Measurements from ENCODE around the gene FAM110C.
A peak's percentile ranks its signal among the peaks of the same experiment; 100 is the strongest.
"Not testable (repeated sequence)": the region's sequence is repeated elsewhere in the genome, so short reads cannot be mapped to it uniquely, and the experiment has no call there.

The FAM110C gene

GRCh38 chr2:46471-47345 is at the start of gene FAM110C:
Gene FAM110C (minus strand): TSS chr2:46505. CDS start chr2:46385, 120 bp downstream.
- DNase-seq: peak; percentile 70

GRCh38 chr2:92326-92725 is 46.0 kb upstream of the FAM110C start:
- DNase-seq: no peak

- DNase-seq: no peak
Measured at GRCh38 chr2:90645-91312, 44.5 kb upstream of the FAM110C start.

- DNase-seq: no peak
Measured at GRCh38 chr2:85761-86160, 39.5 kb upstream of the FAM110C start.

- DNase-seq: no peak
Measured at GRCh38 chr2:84121-84520, 37.8 kb upstream of the FAM110C start.

GRCh38 chr2:80971-81736 is 34.8 kb upstream of the FAM110C start:
- DNase-seq: no peak

- DNase-seq: no peak
Measured at GRCh38 chr2:80378-80777, 34.1 kb upstream of the FAM110C start.

- no peak for DNase-seq
Measured at GRCh38 chr2:71309-72035, 25.2 kb upstream of the FAM110C start.

GRCh38 chr2:69366-70344 is 23.4 kb upstream of the FAM110C start:
- no peak for DNase-seq

- DNase-seq: not testable (repeated sequence)
Measured at GRCh38 chr2:68637-69036, 22.3 kb upstream of the FAM110C start.

- no peak for DNase-seq
Measured at GRCh38 chr2:66853-67252, 20.5 kb upstream of the FAM110C start.

GRCh38 chr2:65121-65520 is 18.8 kb upstream of the FAM110C start:
- DNase-seq: no peak

GRCh38 chr2:55587-56448 is 9.5 kb upstream of the FAM110C start:
- no peak for DNase-seq

- DNase-seq: no peak
Measured at GRCh38 chr2:51613-52012, 5.3 kb upstream of the FAM110C start.

- no peak for DNase-seq
Measured at GRCh38 chr2:47737-48136, 1.4 kb upstream of the FAM110C start.

- no peak for DNase-seq
Measured at GRCh38 chr2:47346-47725, 1.0 kb upstream of the FAM110C start.

GRCh38 chr2:46131-46470 is 204 bp downstream of the FAM110C start:
- no peak for DNase-seq

- peak; percentile 62 for DNase-seq
Measured at GRCh38 chr2:45342-46130, 769 bp downstream of the FAM110C start.

GRCh38 chr2:44748-45341 is 1.5 kb downstream of the FAM110C start:
- no peak for DNase-seq

All from activated CD8-positive, alpha-beta memory T cell treated with anti-CD3 and anti-CD28 coated beads for 24 hours (primary cell).